ENCODE results near the gene CHI3L1.

CHI3L1 gene

GRCh38 chr1:203144661-203145060, 41.8 kb downstream of the CHI3L1 start:
- no peak for TF ChIP-seq POLR2AphosphoS5 (IDR thresholded peaks at IDR 0.05; ENCODE audit: low read depth, low read length)
- TF ChIP-seq, protein P1, sequence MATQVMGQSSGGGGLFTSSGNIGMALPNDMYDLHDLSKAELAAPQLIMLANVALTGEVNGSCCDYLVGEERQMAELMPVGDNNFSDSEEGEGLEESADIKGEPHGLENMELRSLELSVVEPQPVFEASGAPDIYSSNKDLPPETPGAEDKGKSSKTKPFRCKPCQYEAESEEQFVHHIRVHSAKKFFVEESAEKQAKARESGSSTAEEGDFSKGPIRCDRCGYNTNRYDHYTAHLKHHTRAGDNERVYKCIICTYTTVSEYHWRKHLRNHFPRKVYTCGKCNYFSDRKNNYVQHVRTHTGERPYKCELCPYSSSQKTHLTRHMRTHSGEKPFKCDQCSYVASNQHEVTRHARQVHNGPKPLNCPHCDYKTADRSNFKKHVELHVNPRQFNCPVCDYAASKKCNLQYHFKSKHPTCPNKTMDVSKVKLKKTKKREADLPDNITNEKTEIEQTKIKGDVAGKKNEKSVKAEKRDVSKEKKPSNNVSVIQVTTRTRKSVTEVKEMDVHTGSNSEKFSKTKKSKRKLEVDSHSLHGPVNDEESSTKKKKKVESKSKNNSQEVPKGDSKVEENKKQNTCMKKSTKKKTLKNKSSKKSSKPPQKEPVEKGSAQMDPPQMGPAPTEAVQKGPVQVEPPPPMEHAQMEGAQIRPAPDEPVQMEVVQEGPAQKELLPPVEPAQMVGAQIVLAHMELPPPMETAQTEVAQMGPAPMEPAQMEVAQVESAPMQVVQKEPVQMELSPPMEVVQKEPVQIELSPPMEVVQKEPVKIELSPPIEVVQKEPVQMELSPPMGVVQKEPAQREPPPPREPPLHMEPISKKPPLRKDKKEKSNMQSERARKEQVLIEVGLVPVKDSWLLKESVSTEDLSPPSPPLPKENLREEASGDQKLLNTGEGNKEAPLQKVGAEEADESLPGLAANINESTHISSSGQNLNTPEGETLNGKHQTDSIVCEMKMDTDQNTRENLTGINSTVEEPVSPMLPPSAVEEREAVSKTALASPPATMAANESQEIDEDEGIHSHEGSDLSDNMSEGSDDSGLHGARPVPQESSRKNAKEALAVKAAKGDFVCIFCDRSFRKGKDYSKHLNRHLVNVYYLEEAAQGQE (IDR thresholded peaks at IDR 0.05; ENCODE audit: insufficient read depth in 1 of 2, low read depth in 2 of 2, low read length in 2 of 2) = no peak

- TF ChIP-seq, protein P1 (IDR thresholded peaks at IDR 0.05; ENCODE audit: insufficient read depth in 1 of 2, low read depth in 2 of 2, low read length in 2 of 2) = no peak
- TF ChIP-seq SIN3A (IDR thresholded peaks at IDR 0.05; ENCODE audit: borderline replicate concordance, insufficient read depth, low read length) = no peak
- TF ChIP-seq POLR2AphosphoS5 (IDR thresholded peaks at IDR 0.05; ENCODE audit: low read depth, low read length) = no peak
- TF ChIP-seq TAF1 (IDR thresholded peaks at IDR 0.05; ENCODE audit: borderline replicate concordance, insufficient read depth, low read length) = no peak
- no peak for TF ChIP-seq FOXP2 (optimal IDR thresholded peaks at IDR 0.05; ENCODE audit: borderline replicate concordance, extremely low read depth, extremely low read length, insufficient read depth)
Observed at GRCh38 chr1:203143641-203144040, 42.9 kb downstream of the CHI3L1 start.

DNA sequence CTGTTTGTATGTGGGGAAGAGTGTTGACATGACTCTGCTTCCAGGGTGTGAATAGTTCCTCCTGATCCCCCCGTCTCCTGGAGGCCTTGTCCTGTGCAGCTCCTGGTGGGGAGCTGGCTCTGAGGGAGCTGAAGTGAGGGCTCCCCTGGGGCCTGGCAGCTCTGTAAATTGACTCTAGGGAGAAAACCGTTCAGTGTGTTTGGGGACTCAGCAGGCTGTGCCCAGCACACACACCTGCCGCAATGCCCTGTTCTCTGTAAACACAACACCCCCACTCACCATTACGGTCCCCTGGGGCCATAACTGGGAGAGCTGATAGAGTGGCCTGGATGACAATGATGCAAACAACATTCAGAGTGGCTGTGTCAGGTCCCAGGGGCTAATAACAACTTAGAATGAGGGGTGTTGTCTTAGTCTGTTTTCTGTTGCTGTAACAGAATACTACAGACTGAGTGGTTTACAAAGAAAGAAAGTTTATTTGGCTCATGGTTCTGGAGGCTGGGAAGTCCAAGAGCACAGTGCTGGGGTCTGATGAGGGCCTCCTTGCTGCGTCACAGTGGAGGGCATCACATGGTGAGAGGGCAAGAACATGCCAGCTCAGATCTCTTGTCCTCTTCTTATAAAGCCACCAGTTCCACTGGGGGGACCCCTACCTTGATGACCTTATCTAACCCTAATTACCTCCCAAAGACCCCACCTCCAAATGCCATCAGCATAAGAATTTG, 43.7 kb downstream of the CHI3L1 start:
- TF ChIP-seq SIN3A (IDR thresholded peaks at IDR 0.05; ENCODE audit: borderline replicate concordance, insufficient read depth, low read length) (no peak), POLR2AphosphoS5 (IDR thresholded peaks at IDR 0.05; ENCODE audit: low read depth, low read length) (no peak), FOXP2 (optimal IDR thresholded peaks at IDR 0.05; ENCODE audit: borderline replicate concordance, extremely low read depth, extremely low read length, insufficient read depth) (no peak), TAF1 (IDR thresholded peaks at IDR 0.05; ENCODE audit: borderline replicate concordance, insufficient read depth, low read length) (no peak)
- TF ChIP-seq, protein P1 (IDR thresholded peaks at IDR 0.05; ENCODE audit: insufficient read depth in 1 of 2, low read depth in 2 of 2, low read length in 2 of 2) = no peak

DNA sequence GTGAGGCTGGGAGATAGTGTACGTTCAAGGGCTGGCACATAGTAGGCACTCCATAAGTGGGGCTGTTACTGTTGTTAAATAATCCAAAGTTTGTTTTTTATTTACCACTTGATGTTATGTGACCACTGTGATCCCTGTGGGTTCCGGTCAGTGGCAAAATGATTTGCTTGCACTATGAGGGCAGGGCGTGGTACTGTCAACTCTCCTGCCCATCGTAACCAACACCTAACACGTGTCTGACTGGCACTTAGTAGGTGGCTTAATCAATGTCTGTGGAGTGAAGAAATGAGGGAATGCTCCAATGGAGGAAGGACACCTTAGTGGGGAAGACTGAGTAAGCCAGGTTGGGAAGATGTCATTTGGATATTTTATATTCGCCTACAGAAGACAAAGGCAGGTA, 44.4 kb downstream of the CHI3L1 start:
- TF ChIP-seq SIN3A (IDR thresholded peaks at IDR 0.05; ENCODE audit: borderline replicate concordance, insufficient read depth, low read length) = no peak
- no peak for TF ChIP-seq TAF1 (IDR thresholded peaks at IDR 0.05; ENCODE audit: borderline replicate concordance, insufficient read depth, low read length)
- no peak for TF ChIP-seq FOXP2 (optimal IDR thresholded peaks at IDR 0.05; ENCODE audit: borderline replicate concordance, extremely low read depth, extremely low read length, insufficient read depth)
- TF ChIP-seq POLR2AphosphoS5 (IDR thresholded peaks at IDR 0.05; ENCODE audit: low read depth, low read length) = no peak
- TF ChIP-seq, protein P1 (IDR thresholded peaks at IDR 0.05; ENCODE audit: insufficient read depth in 1 of 2, low read depth in 2 of 2, low read length in 2 of 2) = no peak

All from PFSK-1 (cell line).